GM12875 (cell line): ENCODE data around the gene PER1.

Experiments
- H3K4me3 ChIP-seq: one replicate; pipeline ENCODE4 v1.5.1; 2011; ENCODE audit warnings: low read depth, low read length, control low read depth
- CTCF ChIP-seq: IDR thresholded peaks from 2 replicates; pipeline ENCODE4 v1.5.1; 2011; ENCODE audit warnings: low read depth, mild to moderate bottlenecking, control low read depth, inconsistent platforms, low read length, moderate library complexity, borderline replicate concordance; ENCODE audit not compliant: insufficient read depth

The PER1 gene

GRCh38 chr17:8095361-8095760, 56.8 kb downstream of the PER1 start:
- no peak overlapping the region for H3K4me3 ChIP-seq
- no peak for TF ChIP-seq CTCF

- TF ChIP-seq CTCF = no peak
Measured at GRCh38 chr17:8091033-8091687, 61.0 kb downstream of the PER1 start.

More at GRCh38 chr17:8091033-8091687, 61.0 kb downstream of the PER1 start:
- no peak overlapping the region for H3K4me3 ChIP-seq
